ENCODE data around the gene CRY2.
"Not testable (repeated sequence)": the region's sequence is repeated elsewhere in the genome, so short reads cannot be mapped to it uniquely, and the experiment has no call there.

Gene CRY2

GRCh38 chr11:45827123-45827522, 20.2 kb upstream of the CRY2 start:
- TF ChIP-seq CTCF (IDR thresholded peaks at IDR 0.05; ENCODE audit: insufficient read depth, low read depth, low read length, missing control alignments), result no peak
- no peak overlapping the region for H3K4me3 ChIP-seq (ENCODE audit: low read length)
- DNase-seq (ENCODE audit: low read depth), result no peak

GRCh38 chr11:45828996-45829395, 18.3 kb upstream of the CRY2 start:
- TF ChIP-seq CTCF (IDR thresholded peaks at IDR 0.05; ENCODE audit: insufficient read depth, low read depth, low read length, missing control alignments), result no peak
- no peak overlapping the region for H3K4me3 ChIP-seq (ENCODE audit: low read length)
- no peak for DNase-seq (ENCODE audit: low read depth)

- TF ChIP-seq CTCF (IDR thresholded peaks at IDR 0.05; ENCODE audit: insufficient read depth, low read depth, low read length, missing control alignments), result no peak
- H3K4me3 ChIP-seq (ENCODE audit: low read length), result no peak overlapping the region
- DNase-seq (ENCODE audit: low read depth), result no peak
These were observed 16.7 kb upstream of the CRY2 start for GRCh38 chr11:45830596-45830995.

GRCh38 chr11:45832811-45833441, 14.3 kb upstream of the CRY2 start:
- no peak for DNase-seq (ENCODE audit: low read depth)
- H3K4me3 ChIP-seq (ENCODE audit: low read length), result no peak overlapping the region
- TF ChIP-seq CTCF (IDR thresholded peaks at IDR 0.05; ENCODE audit: insufficient read depth, low read depth, low read length, missing control alignments), result no peak

- H3K4me3 ChIP-seq (ENCODE audit: low read length), result no peak overlapping the region
- TF ChIP-seq CTCF (IDR thresholded peaks at IDR 0.05; ENCODE audit: insufficient read depth, low read depth, low read length, missing control alignments), result no peak
- no peak for DNase-seq (ENCODE audit: low read depth)
These were observed 13.5 kb upstream of the CRY2 start for GRCh38 chr11:45833761-45834160.

- no peak overlapping the region for H3K4me3 ChIP-seq (ENCODE audit: low read length)
- TF ChIP-seq CTCF (IDR thresholded peaks at IDR 0.05; ENCODE audit: insufficient read depth, low read depth, low read length, missing control alignments), result no peak
- DNase-seq (ENCODE audit: low read depth), result no peak
These were observed 12.9 kb upstream of the CRY2 start for GRCh38 chr11:45834298-45834756.

- TF ChIP-seq CTCF (IDR thresholded peaks at IDR 0.05; ENCODE audit: insufficient read depth, low read depth, low read length, missing control alignments), result no peak
- H3K4me3 ChIP-seq (ENCODE audit: low read length), result no peak overlapping the region
- no peak for DNase-seq (ENCODE audit: low read depth)
These were observed 8.1 kb upstream of the CRY2 start for GRCh38 chr11:45839204-45839603.

- not testable (repeated sequence) for DNase-seq (ENCODE audit: low read depth); H3K4me3 ChIP-seq (ENCODE audit: low read length)
These were observed 7.0 kb upstream of the CRY2 start for GRCh38 chr11:45840251-45840650.

All from epithelial cell of esophagus (primary cell).